Breast epithelium (tissue), 3 donors: ENCODE measurements around the gene HTR4.

ENCODE experiments used
- CTCF ChIP-seq, 3 donors: fragments of 450-650 bp; IDR thresholded peaks; one replicate each; pipeline ENCODE4 v1.5.1; 2016 to 2017; ENCODE audit warnings: antibody characterized with exemption in 3 of 3, mild to moderate bottlenecking in 3 of 3, moderate library complexity in 3 of 3
- POLR2A ChIP-seq: fragments of 450-650 bp; IDR thresholded peaks from one replicate; pipeline ENCODE4 v1.6.1; 2016; ENCODE audit warnings: antibody characterized with exemption, mild to moderate bottlenecking, moderate library complexity
- POLR2AphosphoS5 ChIP-seq, 3 donors: sonication (generic); formaldehyde crosslinking; IDR thresholded peaks; one replicate each; pipeline ENCODE4 v1.6.1; 2017; ENCODE audit warnings: antibody characterized with exemption in 3 of 3

- TF ChIP-seq CTCF (IDR thresholded peaks at IDR 0.05): no peak
- TF ChIP-seq POLR2A: no peak
- TF ChIP-seq POLR2AphosphoS5 (IDR thresholded peaks at IDR 0.05): no peak
Observed at GRCh38 chr5:148606296-148606695, 48.0 kb downstream of the HTR4 start.
